Endodermal cell (in vitro differentiated cells): Measurements from ENCODE around the gene PCK2. TPM values are rescaled to one million over a fixed set of nuclear protein-coding genes. Genes with fewer than 3 reads are reported as not detected.

Experiments used
- DNase-seq: peaks from one replicate; pipeline ENCODE4 v3.0.0-alpha.2; 2017
- H3K27ac ChIP-seq: 2 replicates; pipeline ENCODE4 v1.5.1; 2013; ENCODE audit warnings: mild to moderate bottlenecking, low read depth, low read length, moderate library complexity
- H3K27me3 ChIP-seq: 2 replicates; pipeline ENCODE4 v1.6.1; 2013; ENCODE audit warnings: mild to moderate bottlenecking, low read length, moderate library complexity; ENCODE audit not compliant: insufficient read depth, control insufficient read depth, poor library complexity, severe bottlenecking
- H3K36me3 ChIP-seq: 2 replicates; pipeline ENCODE4 v1.7.0; 2013; ENCODE audit warnings: mild to moderate bottlenecking, low read length, moderate library complexity; ENCODE audit not compliant: control insufficient read depth, insufficient read depth
- H3K4me1 ChIP-seq: one replicate; pipeline ENCODE4 v1.7.0; 2013; ENCODE audit warnings: low read length; ENCODE audit not compliant: control insufficient read depth, insufficient read depth
- H3K4me3 ChIP-seq: 2 replicates; pipeline ENCODE4 v1.5.1; 2013; ENCODE audit warnings: mild to moderate bottlenecking, low read length, moderate library complexity
- H3K9ac ChIP-seq: 2 replicates; pipeline ENCODE4 v1.6.1; 2013; ENCODE audit warnings: mild to moderate bottlenecking, low read length, moderate library complexity; ENCODE audit not compliant: poor library complexity, severe bottlenecking; ENCODE audit errors: extremely low read depth
- H3K9me3 ChIP-seq: 2 replicates; pipeline ENCODE4 v1.6.1; 2013; ENCODE audit warnings: mild to moderate bottlenecking, low read length, moderate library complexity; ENCODE audit not compliant: control insufficient read depth
- H3K27ac Mint-ChIP-seq: 2 replicates; pipeline ENCODE4 v1.8.0; 2020; ENCODE audit warnings: mixed read lengths
- H3K27me3 Mint-ChIP-seq: 2 replicates; pipeline ENCODE4 v1.8.0; 2021; ENCODE audit warnings: mild to moderate bottlenecking, mixed read lengths; ENCODE audit not compliant: insufficient read depth
- H3K36me3 Mint-ChIP-seq: 2 replicates; pipeline ENCODE4 v1.8.0; 2020; ENCODE audit warnings: low read depth, mixed read lengths
- H3K4me1 Mint-ChIP-seq: 2 replicates; pipeline ENCODE4 v1.8.0; 2020; ENCODE audit warnings: mixed read lengths
- H3K4me3 Mint-ChIP-seq: 2 replicates; pipeline ENCODE4 v1.8.0; 2020; ENCODE audit warnings: mild to moderate bottlenecking, moderate library complexity, mixed read lengths
- H3K9me3 Mint-ChIP-seq: 2 replicates; pipeline ENCODE4 v1.8.0; 2020; ENCODE audit warnings: mild to moderate bottlenecking, mixed read lengths
- CTCF ChIP-seq: fragments of 200-600 bp; sonication (generic); conservative IDR thresholded peaks from 2 replicates; pipeline ENCODE4 v1.5.0; 2021; ENCODE audit warnings: antibody characterized with exemption, mild to moderate bottlenecking
- WGBS, 2 experiments: methylation state at CpG; one replicate each; pipeline versions ENCODE4 v1.1.5 to v1.1.7; 2013; ENCODE audit warnings: missing lambda C conversion rate in 2 of 2, mixed read lengths in 1 of 2; ENCODE audit not compliant: insufficient coverage in 1 of 2, insufficient read length in 1 of 2; 5-methylcytosine and 5-hydroxymethylcytosine counted together
- total RNA-seq, 2 donors: library from RNA; stranded (reverse); fragmentation: NEBNext Ultra II Directional in 1 of 2; extraction: Animal tissue kit (Norgen Biotek cat#: 25700) in 1 of 2; gene quantifications; 2 replicates in 1 of 2; 3 replicates in 1 of 2; pipeline ENCODE4 v1.2.1, GENCODE V29; 2021

PCK2 gene
- total RNA-seq, 2 donors from 2014 or later = 37.7 to 42.8 TPM

- Mint-ChIP-seq H3K36me3 (no peaks in the 10 kb centered on the region), H3K9me3 (no peaks in the 10 kb centered on the region), H3K4me3 (no peak overlapping the region), H3K27ac (no peak overlapping the region), H3K27me3 (no peaks in the 10 kb centered on the region), H3K4me1 (no peaks in the 10 kb centered on the region)
- TF ChIP-seq CTCF = no peak
- no peaks in the 10 kb centered on the region for H3K27me3 ChIP-seq
- DNase-seq = no peak
- H3K9me3 ChIP-seq = no peaks in the 10 kb centered on the region
- WGBS, 2 experiments = 90 to 93% methylated on average over 11 to 14 of the region's 14 CpGs
- no peak overlapping the region for H3K27ac ChIP-seq
- no peak overlapping the region for H3K9ac ChIP-seq
- no peaks in the 10 kb centered on the region for H3K4me1 ChIP-seq
- no peak overlapping the region for H3K4me3 ChIP-seq
- no peaks in the 10 kb centered on the region for H3K36me3 ChIP-seq
These were observed 31.7 kb upstream of the PCK2 start for GRCh38 chr14:24062216-24062980.

DNA sequence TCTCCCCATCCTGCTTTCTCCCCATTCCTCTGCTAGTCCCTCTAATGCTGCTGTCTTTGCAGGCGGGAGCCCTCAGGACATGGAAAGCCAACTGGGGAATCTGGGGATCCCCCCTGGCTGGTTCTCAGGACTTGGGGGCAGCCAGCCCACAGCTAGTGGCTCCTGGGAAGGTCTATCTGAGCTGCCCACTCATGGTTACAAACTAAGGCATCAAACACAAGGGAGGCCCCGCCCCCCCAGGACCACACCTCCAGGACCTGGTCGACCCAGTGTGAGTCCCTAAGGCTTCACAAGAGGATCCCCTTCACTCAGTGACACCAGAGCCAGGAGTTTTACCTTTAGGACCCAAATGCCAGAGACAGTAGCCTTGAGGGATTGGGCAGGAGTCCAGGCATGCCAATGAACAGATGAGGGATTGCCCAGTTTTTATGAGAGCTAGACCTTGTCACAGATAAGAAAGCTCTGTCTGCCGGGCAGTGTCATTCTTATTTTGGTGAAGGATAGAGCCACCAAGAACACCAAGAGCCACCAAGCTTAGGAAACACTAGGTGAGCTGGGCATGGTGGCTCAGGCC is 30.8 kb upstream of the PCK2 start:
- Mint-ChIP-seq H3K27me3 (no peaks in the 10 kb centered on the region), H3K4me1 (no peaks in the 10 kb centered on the region), H3K27ac (no peak overlapping the region), H3K4me3 (no peak overlapping the region), H3K36me3 (no peaks in the 10 kb centered on the region), H3K9me3 (no peaks in the 10 kb centered on the region)
- WGBS, 2 experiments = 88 to 90% methylated on average over 2 to 4 of the region's 4 CpGs
- Histone ChIP-seq H3K27me3 (no peaks in the 10 kb centered on the region), H3K27ac (no peak overlapping the region), H3K9me3 (no peaks in the 10 kb centered on the region), H3K4me3 (no peak overlapping the region), H3K9ac (no peak overlapping the region), H3K36me3 (no peaks in the 10 kb centered on the region), H3K4me1 (no peaks in the 10 kb centered on the region)
- no peak for TF ChIP-seq CTCF
- DNase-seq = no peak

DNA sequence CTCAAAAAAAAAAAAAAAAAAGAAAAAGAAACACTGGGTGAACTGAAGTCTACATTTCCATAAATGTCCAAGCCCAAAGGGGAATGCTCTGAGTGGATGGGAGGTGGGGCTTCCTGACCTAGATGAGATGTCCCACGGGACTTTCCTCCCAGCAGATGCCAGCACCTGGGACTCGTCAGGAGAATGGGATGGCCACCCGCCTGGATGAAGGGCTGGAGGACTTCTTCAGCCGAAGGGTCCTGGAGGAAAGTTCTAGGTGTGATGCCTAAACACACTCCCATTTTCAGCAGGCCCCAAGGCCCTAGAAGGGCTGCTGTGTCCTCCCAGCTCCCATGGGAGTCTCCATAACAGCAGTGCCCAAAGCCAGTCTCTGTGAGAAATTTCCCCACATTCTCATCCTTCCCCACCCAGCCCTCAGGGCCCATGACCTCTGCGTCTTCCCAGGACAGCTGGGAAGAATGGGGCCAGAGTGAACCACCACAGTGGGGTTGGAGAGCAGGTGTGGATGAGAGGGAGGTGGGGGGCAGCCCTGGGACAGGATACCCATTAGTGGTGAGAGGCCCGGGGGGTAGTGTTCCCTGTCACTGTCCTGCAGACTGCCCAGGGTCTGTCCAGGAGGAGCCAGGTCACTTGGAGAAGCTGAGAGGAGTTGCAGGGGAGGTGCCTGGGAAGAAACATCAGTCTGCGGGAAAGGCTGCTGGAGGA is 29.9 kb upstream of the PCK2 start:
- Histone ChIP-seq H3K36me3 (no peaks in the 10 kb centered on the region), H3K4me1 (no peaks in the 10 kb centered on the region), H3K9me3 (no peaks in the 10 kb centered on the region), H3K27me3 (no peaks in the 10 kb centered on the region), H3K9ac (no peak overlapping the region), H3K4me3 (no peak overlapping the region), H3K27ac (no peak overlapping the region)
- Mint-ChIP-seq H3K27ac (no peak overlapping the region), H3K9me3 (no peaks in the 10 kb centered on the region), H3K4me3 (no peak overlapping the region), H3K36me3 (no peaks in the 10 kb centered on the region), H3K27me3 (no peaks in the 10 kb centered on the region), H3K4me1 (no peaks in the 10 kb centered on the region)
- TF ChIP-seq CTCF = no peak
- DNase-seq = no peak
- WGBS, 2 experiments = 81 to 91% methylated on average over 5 to 7 of the region's 7 CpGs
